Mesenchymal stem cell (in vitro differentiated cells and primary cell): Measurements from ENCODE around the gene TBCA.

ENCODE experiments used
- DNase-seq: peaks from one replicate; pipeline ENCODE4 v3.0.0-alpha.2; 2013
- H2AFZ ChIP-seq: one replicate; pipeline ENCODE4 v1.6.1; 2013; ENCODE audit warnings: low read depth, mild to moderate bottlenecking, control low read depth, inconsistent platforms, low read length, moderate library complexity
- H2AK5ac ChIP-seq: 2 replicates; pipeline ENCODE4 v1.6.1; 2013; ENCODE audit warnings: low read length, moderate library complexity, mild to moderate bottlenecking, inconsistent platforms; ENCODE audit not compliant: severe bottlenecking
- H2BK120ac ChIP-seq: one replicate; pipeline ENCODE4 v1.6.1; 2013; ENCODE audit warnings: low read depth, mild to moderate bottlenecking, inconsistent platforms, low read length, moderate library complexity
- H2BK12ac ChIP-seq, 2 experiments: one replicate each; pipeline ENCODE4 v1.6.1; 2013; ENCODE audit warnings: inconsistent platforms in 2 of 2, low read length in 2 of 2, mild to moderate bottlenecking in 2 of 2, moderate library complexity in 2 of 2, control low read depth in 1 of 2
- H2BK15ac ChIP-seq: one replicate; pipeline ENCODE4 v1.6.1; 2013; ENCODE audit warnings: mild to moderate bottlenecking, low read depth, inconsistent platforms; ENCODE audit not compliant: poor library complexity, severe bottlenecking
- H2BK5ac ChIP-seq: 2 replicates; pipeline ENCODE4 v1.6.1; 2013; ENCODE audit warnings: low read depth, mild to moderate bottlenecking, low read length, control low read depth, inconsistent platforms; ENCODE audit not compliant: poor library complexity, severe bottlenecking
- H3K14ac ChIP-seq, 2 experiments: one replicate each; pipeline ENCODE4 v1.6.1; 2013; ENCODE audit warnings: inconsistent platforms in 2 of 2, low read length in 2 of 2, control low read depth in 1 of 2, mild to moderate bottlenecking in 1 of 2, moderate library complexity in 1 of 2
- H3K18ac ChIP-seq, 2 experiments: one replicate each; pipeline ENCODE4 v1.6.1; 2013; ENCODE audit warnings: inconsistent platforms in 2 of 2, low read length in 2 of 2, control low read depth in 1 of 2, low read depth in 1 of 2, mild to moderate bottlenecking in 1 of 2
- H3K23ac ChIP-seq, 2 experiments: one replicate each; pipeline ENCODE4 v1.6.1; 2013; ENCODE audit warnings: inconsistent platforms in 2 of 2, low read length in 2 of 2, mild to moderate bottlenecking in 2 of 2, moderate library complexity in 2 of 2, control low read depth in 1 of 2
- H3K27ac ChIP-seq: 2 replicates; pipeline ENCODE4 v1.5.1; 2013; ENCODE audit warnings: mild to moderate bottlenecking, moderate library complexity, low read length, control low read depth, inconsistent platforms; ENCODE audit not compliant: poor library complexity, severe bottlenecking
- H3K27me3 ChIP-seq, 2 experiments: 2 replicates each; pipeline versions ENCODE4 v1.6.1 to v1.7.0; 2013; ENCODE audit warnings: low read length in 2 of 2, mild to moderate bottlenecking in 2 of 2, moderate library complexity in 2 of 2, control low read depth in 1 of 2, inconsistent platforms in 1 of 2; ENCODE audit not compliant: control insufficient read depth in 1 of 2, insufficient read depth in 1 of 2
- H3K36me3 ChIP-seq, 2 experiments: 2 replicates each; pipeline versions ENCODE4 v1.6.1 to v1.7.0; 2013; ENCODE audit warnings: low read length in 2 of 2, control low read depth in 1 of 2, inconsistent platforms in 1 of 2, low read depth in 1 of 2, mild to moderate bottlenecking in 1 of 2; ENCODE audit not compliant: insufficient read depth in 2 of 2, control insufficient read depth in 1 of 2
- H3K4ac ChIP-seq, 2 experiments: one replicate each; pipeline ENCODE4 v1.6.1; 2013; ENCODE audit warnings: inconsistent platforms in 2 of 2, low read length in 2 of 2, mild to moderate bottlenecking in 2 of 2, moderate library complexity in 2 of 2, control low read depth in 1 of 2, low read depth in 1 of 2
- H3K4me1 ChIP-seq: 2 replicates; pipeline ENCODE4 v1.6.1; 2013; ENCODE audit warnings: low read depth, low read length, control low read depth; ENCODE audit not compliant: control insufficient read depth, insufficient read depth
- H3K4me2 ChIP-seq: 2 replicates; pipeline ENCODE4 v1.6.1; 2013; ENCODE audit warnings: low read length, mild to moderate bottlenecking, inconsistent platforms; ENCODE audit not compliant: poor library complexity, severe bottlenecking
- H3K4me3 ChIP-seq, 2 experiments: 2 replicates each; pipeline versions ENCODE4 v1.5.1 to v1.7.0; 2013; ENCODE audit warnings: low read length in 2 of 2, mild to moderate bottlenecking in 2 of 2, control low read depth in 1 of 2, low read depth in 1 of 2; ENCODE audit not compliant: insufficient read depth in 1 of 2
- H3K79me1 ChIP-seq: replicated peaks from 2 replicates; pipeline ENCODE4 v1.6.1; 2013; ENCODE audit warnings: mild to moderate bottlenecking, control low read depth, low read length, inconsistent platforms; ENCODE audit not compliant: poor library complexity, severe bottlenecking
- H3K9ac ChIP-seq: 2 replicates; pipeline ENCODE4 v1.7.0; 2013; ENCODE audit warnings: mild to moderate bottlenecking, low read length, moderate library complexity
- H3K9me3 ChIP-seq: 2 replicates; pipeline ENCODE4 v1.7.0; 2013; ENCODE audit warnings: mild to moderate bottlenecking, low read length; ENCODE audit not compliant: control insufficient read depth
- H4K8ac ChIP-seq: one replicate; pipeline ENCODE4 v1.6.1; 2013; ENCODE audit warnings: inconsistent platforms, mild to moderate bottlenecking, low read length, moderate library complexity
- H4K91ac ChIP-seq: one replicate; pipeline ENCODE4 v1.6.1; 2013; ENCODE audit warnings: mild to moderate bottlenecking, low read length, inconsistent platforms
- WGBS: methylation state at CpG from one replicate; pipeline ENCODE4 v1.1.7; 2013; ENCODE audit warnings: mixed read lengths; 5-methylcytosine and 5-hydroxymethylcytosine counted together

Gene TBCA

GRCh38 chr5:77795268-77795667 lies 19.1 kb upstream of the TBCA start:
- no peaks in the 10 kb centered on the region for H3K79me1 ChIP-seq
- H3K14ac ChIP-seq = no peak overlapping the region
- no peaks in the 10 kb centered on the region for H3K4me1 ChIP-seq
- no peak overlapping the region for H4K8ac ChIP-seq
- no peak overlapping the region for H2BK5ac ChIP-seq
- no peak overlapping the region for H3K4ac ChIP-seq
- H3K36me3 ChIP-seq = no peaks in the 10 kb centered on the region
- H3K27me3 ChIP-seq = peaks cover 9 to 10% of the 10 kb centered on the region in 2 experiments
- no peak overlapping the region for H3K18ac ChIP-seq
- H3K4me3 ChIP-seq = no peak overlapping the region
- H3K27ac ChIP-seq = no peak overlapping the region
- H3K23ac ChIP-seq = no peak overlapping the region
- no peak overlapping the region for H2BK120ac ChIP-seq
- no peak overlapping the region for H3K4me2 ChIP-seq
- no peaks in the 10 kb centered on the region for H3K9me3 ChIP-seq
- H2AK5ac ChIP-seq = no peak overlapping the region
- H2BK12ac ChIP-seq = no peak overlapping the region
- 29% methylated on average over 1 of the region's 2 CpGs for WGBS
- no peak overlapping the region for H4K91ac ChIP-seq
- no peak overlapping the region for H2BK15ac ChIP-seq
- H3K9ac ChIP-seq = no peak overlapping the region
- no peak overlapping the region for H2AFZ ChIP-seq
- DNase-seq = no peak

- H4K8ac ChIP-seq = no peak overlapping the region
- 91% methylated on average over 2 of the region's 2 CpGs for WGBS
- H3K4me3 ChIP-seq = no peak overlapping the region
- H2BK15ac ChIP-seq = no peak overlapping the region
- H3K27me3 ChIP-seq = no peaks in the 10 kb centered on the region
- H3K27ac ChIP-seq = no peak overlapping the region
- no peaks in the 10 kb centered on the region for H3K79me1 ChIP-seq
- no peak overlapping the region for H2AK5ac ChIP-seq
- DNase-seq = no peak
- no peaks in the 10 kb centered on the region for H3K4me1 ChIP-seq
- H3K4ac ChIP-seq = no peak overlapping the region
- H2BK120ac ChIP-seq = no peak overlapping the region
- no peaks in the 10 kb centered on the region for H3K9me3 ChIP-seq
- H3K36me3 ChIP-seq = no peaks in the 10 kb centered on the region
- no peak overlapping the region for H3K9ac ChIP-seq
- H3K18ac ChIP-seq = no peak overlapping the region
- no peak overlapping the region for H2BK12ac ChIP-seq
- H2AFZ ChIP-seq = no peak overlapping the region
- H3K14ac ChIP-seq = no peak overlapping the region
- H3K4me2 ChIP-seq = no peak overlapping the region
- H2BK5ac ChIP-seq = no peak overlapping the region
- H3K23ac ChIP-seq = no peak overlapping the region
- H4K91ac ChIP-seq = no peak overlapping the region
Observed at GRCh38 chr5:77791926-77792325, 15.8 kb upstream of the TBCA start.

- Histone ChIP-seq H4K91ac (no peak overlapping the region), H2BK5ac (no peak overlapping the region), H3K27me3 (no peaks in the 10 kb centered on the region), H2BK120ac (no peak overlapping the region), H2BK12ac (no peak overlapping the region), H4K8ac (no peak overlapping the region), H3K9ac (no peak overlapping the region), H3K23ac (no peak overlapping the region), H3K4me3 (no peak overlapping the region), H3K18ac (no peak overlapping the region), H3K27ac (no peak overlapping the region), H3K9me3 (no peaks in the 10 kb centered on the region), H3K79me1 (no peaks in the 10 kb centered on the region), H3K36me3 (no peaks in the 10 kb centered on the region), H3K4me2 (no peak overlapping the region), H3K4ac (no peak overlapping the region), H2BK15ac (no peak overlapping the region), H3K4me1 (no peaks in the 10 kb centered on the region), H2AK5ac (no peak overlapping the region), H3K14ac (no peak overlapping the region), H2AFZ (no peak overlapping the region)
- 97% methylated on average over 2 of the region's 2 CpGs for WGBS
- DNase-seq = no peak
Observed at GRCh38 chr5:77791356-77791755, 15.2 kb upstream of the TBCA start.

GRCh38 chr5:77785229-77785628 lies 9.1 kb upstream of the TBCA start:
- Histone ChIP-seq H3K36me3 (no peaks in the 10 kb centered on the region), H2AK5ac (no peak overlapping the region)

More at GRCh38 chr5:77785229-77785628, 9.1 kb upstream of the TBCA start:
- H3K23ac ChIP-seq = no peak overlapping the region
- H2BK120ac ChIP-seq = no peak overlapping the region
- H3K4me3 ChIP-seq = no peak overlapping the region
- H3K18ac ChIP-seq = no peak overlapping the region
- no peak overlapping the region for H3K4ac ChIP-seq
- H3K27me3 ChIP-seq = no peaks in the 10 kb centered on the region
- no peak overlapping the region for H4K91ac ChIP-seq
- no peak overlapping the region for H2BK5ac ChIP-seq
- WGBS = 92% methylated on average over 17 of the region's 17 CpGs
- no peak overlapping the region for H2BK12ac ChIP-seq
- no peak overlapping the region for H3K27ac ChIP-seq
- H4K8ac ChIP-seq = no peak overlapping the region
- H2BK15ac ChIP-seq = no peak overlapping the region
- no peaks in the 10 kb centered on the region for H3K9me3 ChIP-seq
- H3K9ac ChIP-seq = no peak overlapping the region
- H3K4me1 ChIP-seq = peaks cover 2% of the 10 kb centered on the region
- no peak overlapping the region for H2AFZ ChIP-seq
- H3K79me1 ChIP-seq = no peaks in the 10 kb centered on the region
- H3K14ac ChIP-seq = no peak overlapping the region
- DNase-seq = no peak
- no peak overlapping the region for H3K4me2 ChIP-seq
